ENCODE results near the gene KRTAP1-1. TPM values are rescaled to one million over a fixed set of nuclear protein-coding genes. Genes with fewer than 3 reads are reported as not detected.
"Not testable (repeated sequence)": the region's sequence is repeated elsewhere in the genome, so short reads cannot be mapped to it uniquely, and the experiment has no call there.

Gene KRTAP1-1
- total and polyA plus RNA-seq, 7 experiments from 2014 or later = not detected

GRCh38 chr17:41046735-41047465 lies 5.7 kb upstream of the KRTAP1-1 start, which contains the start of gene KRTAP2-1:
Gene KRTAP2-1, minus strand, starts transcription at chr17:41047316. Its CDS starts 49 bp downstream, at chr17:41047267.
- H3K36me3 Mint-ChIP-seq; H3K4me1 Mint-ChIP-seq; H3K36me3 ChIP-seq (ENCODE audit: control insufficient read depth in 2 of 3, insufficient read depth in 3 of 3, low read length in 3 of 3); H3K27me3 ChIP-seq (ENCODE audit: control insufficient read depth in 2 of 2, insufficient read depth in 2 of 2, low read length in 2 of 2); H3K4me3 ChIP-seq (ENCODE audit: low read length); H3K9me3 ChIP-seq (ENCODE audit: control insufficient read depth in 2 of 3, low read length in 3 of 3); H3K27ac ChIP-seq (ENCODE audit: low read depth, low read length); POLR2A ChIA-PET; CTCF ChIA-PET; H3K4me1 ChIP-seq (ENCODE audit: control insufficient read depth in 2 of 2, insufficient read depth in 2 of 2, low read length in 2 of 2); ATAC-seq; DNase-seq: not testable (repeated sequence)
- intact Hi-C loops (cut with micrococcal nuclease) = loop anchor here in 1 of 2 donors (5.0 kb wide), 1 partner anchor 115 kb away; the partner anchor contains the start of gene KRTAP4-4
- H3K4me3 Mint-ChIP-seq = peak within 1 kb of the TSS in 1 of 10 donors; percentile 26
- H3K9me3 Mint-ChIP-seq = peaks cover 0 to 17% (median 5%) of the 10 kb centered on the region in 11 donors
- peak within 1 kb of the TSS in 1 of 9 donors; percentile 21 for H3K27ac Mint-ChIP-seq
- H3K27me3 Mint-ChIP-seq = peaks cover 17 to 23% (median 20%) of the 10 kb centered on the region in 5 donors

- Histone ChIP-seq H3K36me3 (ENCODE audit: control insufficient read depth in 2 of 3, insufficient read depth in 3 of 3, low read length in 3 of 3) (no peaks in the 10 kb centered on the region), H3K27ac (ENCODE audit: low read depth, low read length) (no peak overlapping the region), H3K9me3 (ENCODE audit: control insufficient read depth in 2 of 3, low read length in 3 of 3) (no peaks in the 10 kb centered on the region), H3K27me3 (ENCODE audit: control insufficient read depth in 2 of 2, insufficient read depth in 2 of 2, low read length in 2 of 2) (no peaks in the 10 kb centered on the region), H3K4me1 (ENCODE audit: control insufficient read depth in 2 of 2, insufficient read depth in 2 of 2, low read length in 2 of 2) (no peaks in the 10 kb centered on the region), H3K4me3 (ENCODE audit: low read length) (no peak overlapping the region)
- intact Hi-C loops (cut with micrococcal nuclease) = no loop called here
- Mint-ChIP-seq H3K9me3 (peaks cover 0 to 17% (median 5%) of the 10 kb centered on the region in 11 donors), H3K27ac (no peak overlapping the region), H3K4me3 (no peak overlapping the region), H3K36me3 (peaks cover 0 to 4% (median 0%) of the 10 kb centered on the region in 5 donors), H3K27me3 (peaks cover 13 to 20% (median 17%) of the 10 kb centered on the region in 5 donors), H3K4me1 (no peaks in the 10 kb centered on the region)
- ATAC-seq = no peak
- CTCF ChIA-PET = no interaction called here
- no peak for DNase-seq
- POLR2A ChIA-PET = no interaction called here
Observed at GRCh38 chr17:41042953-41043352, 1.7 kb upstream of the KRTAP1-1 start.

GRCh38 chr17:41037853-41038350 lies 3.3 kb downstream of the KRTAP1-1 start:
- ATAC-seq = no peak
- H3K4me3 Mint-ChIP-seq = no peak overlapping the region
- DNase-seq = no peak
- H3K27ac Mint-ChIP-seq = no peak overlapping the region
- ChIA-PET CTCF (no interaction called here), POLR2A (no interaction called here)
- no peaks in the 10 kb centered on the region for H3K36me3 Mint-ChIP-seq
- peaks cover 5 to 12% (median 10%) of the 10 kb centered on the region in 5 donors for H3K27me3 Mint-ChIP-seq
- H3K4me1 ChIP-seq (ENCODE audit: control insufficient read depth in 2 of 2, insufficient read depth in 2 of 2, low read length in 2 of 2) = no peaks in the 10 kb centered on the region
- H3K9me3 Mint-ChIP-seq = peaks cover 0 to 8% (median 0%) of the 10 kb centered on the region in 11 donors
- no peaks in the 10 kb centered on the region for H3K36me3 ChIP-seq (ENCODE audit: control insufficient read depth in 2 of 3, insufficient read depth in 3 of 3, low read length in 3 of 3)
- peaks cover 0 to 3% of the 10 kb centered on the region in 2 donors for H3K27me3 ChIP-seq (ENCODE audit: control insufficient read depth in 2 of 2, insufficient read depth in 2 of 2, low read length in 2 of 2)
- H3K9me3 ChIP-seq (ENCODE audit: control insufficient read depth in 2 of 3, low read length in 3 of 3) = no peaks in the 10 kb centered on the region
- intact Hi-C loops (cut with micrococcal nuclease) = no loop called here
- H3K4me1 Mint-ChIP-seq = peaks cover 0 to 2% (median 0%) of the 10 kb centered on the region in 7 donors
- H3K4me3 ChIP-seq (ENCODE audit: low read length) = no peak overlapping the region
- H3K27ac ChIP-seq (ENCODE audit: low read depth, low read length) = no peak overlapping the region

DNA sequence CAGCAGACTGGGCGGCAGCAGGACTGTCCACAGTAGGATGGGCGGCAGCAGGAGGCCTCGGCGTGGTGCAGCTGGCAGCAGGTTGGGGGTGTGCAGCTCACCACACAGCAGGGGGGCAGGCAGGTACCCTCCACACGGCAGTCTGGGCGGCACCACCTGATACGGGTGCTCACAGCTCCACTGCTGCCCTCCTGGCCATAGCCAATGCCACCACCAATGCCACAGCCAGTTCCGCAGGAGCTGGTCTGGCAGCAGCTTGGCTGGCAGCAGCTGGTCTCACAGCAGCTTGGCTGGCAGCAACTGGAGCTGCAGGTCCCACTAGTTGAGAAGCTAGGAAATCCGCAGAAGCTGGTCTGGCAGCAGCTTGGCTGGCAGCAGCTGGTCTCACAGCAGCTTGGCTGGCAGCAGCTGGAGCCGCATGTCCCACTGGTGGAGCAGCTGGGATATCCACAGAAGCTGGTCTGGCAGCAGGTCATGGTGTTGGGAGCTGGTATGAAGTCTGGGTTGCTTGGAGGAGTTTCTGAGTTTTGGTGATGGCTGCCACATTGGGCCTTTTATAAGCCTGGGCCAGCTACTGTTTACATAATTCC lies 6.8 kb downstream of the KRTAP1-1 start, which contains the start of gene KRTAP1-3:
KRTAP1-3 (minus strand) TSS at position 529 of the 590 bp plus-strand sequence; CDS start at position 476, 53 bp downstream.
- DNase-seq; H3K27me3 ChIP-seq (ENCODE audit: control insufficient read depth in 2 of 2, insufficient read depth in 2 of 2, low read length in 2 of 2); H3K36me3 Mint-ChIP-seq; H3K4me3 ChIP-seq (ENCODE audit: low read length); H3K9me3 ChIP-seq (ENCODE audit: control insufficient read depth in 2 of 3, low read length in 3 of 3); H3K4me1 Mint-ChIP-seq; H3K4me1 ChIP-seq (ENCODE audit: control insufficient read depth in 2 of 2, insufficient read depth in 2 of 2, low read length in 2 of 2); CTCF ChIA-PET; H3K27ac ChIP-seq (ENCODE audit: low read depth, low read length); POLR2A ChIA-PET; H3K27ac Mint-ChIP-seq; intact Hi-C loops (cut with micrococcal nuclease); H3K9me3 Mint-ChIP-seq; H3K4me3 Mint-ChIP-seq; H3K36me3 ChIP-seq (ENCODE audit: control insufficient read depth in 2 of 3, insufficient read depth in 3 of 3, low read length in 3 of 3); ATAC-seq: not testable (repeated sequence)
- peaks cover 7 to 18% (median 17%) of the 10 kb centered on the region in 5 donors for H3K27me3 Mint-ChIP-seq

DNA sequence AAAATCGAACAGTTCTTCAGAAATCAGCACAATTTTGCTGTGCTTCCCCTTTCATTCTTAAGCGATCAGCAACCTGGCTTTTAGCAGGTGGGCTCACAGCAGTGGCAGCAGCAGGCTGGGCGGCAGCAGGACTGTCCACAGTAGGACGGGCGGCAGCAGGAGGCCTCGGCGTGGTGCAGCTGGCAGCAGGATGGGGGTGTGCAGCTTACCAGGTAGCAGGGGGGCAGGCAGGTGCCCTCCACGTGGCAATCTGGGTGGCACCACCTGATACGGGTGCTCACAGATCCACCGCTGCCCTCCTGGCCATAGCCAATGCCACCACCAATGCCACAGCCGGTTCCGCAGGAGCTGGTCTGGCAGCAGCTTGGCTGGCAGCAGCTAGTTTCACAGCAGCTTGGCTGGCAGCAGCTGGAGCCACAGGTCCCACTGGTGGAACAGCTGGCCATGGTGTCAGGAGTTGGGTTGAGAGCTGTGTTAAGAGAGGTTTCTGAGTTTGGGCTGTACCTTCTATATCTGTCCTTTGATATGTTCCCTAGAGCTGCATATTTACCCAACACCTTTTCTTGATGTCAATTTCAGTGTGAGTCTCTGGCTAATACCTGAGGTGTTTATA lies 11.5 kb downstream of the KRTAP1-1 start, which contains the start of gene KRTAP1-4:
KRTAP1-4 (minus strand) TSS at position 563 of the 613 bp plus-strand sequence; CDS start at position 446, 117 bp downstream.
- no peak for DNase-seq
- no peaks in the 10 kb centered on the region for H3K4me1 Mint-ChIP-seq
- CTCF ChIA-PET = no interaction called here

GRCh38 chr17:41026715-41027471 lies 14.4 kb downstream of the KRTAP1-1 start, which contains the start of gene KRTAP1-5:
Gene KRTAP1-5, minus strand, starts transcription at chr17:41027208. Its CDS starts 53 bp downstream, at chr17:41027155.
- intact Hi-C loops (cut with micrococcal nuclease) = no loop called here
- Histone ChIP-seq H3K9me3 (ENCODE audit: control insufficient read depth in 2 of 3, low read length in 3 of 3) (no peaks in the 10 kb centered on the region), H3K27me3 (ENCODE audit: control insufficient read depth in 2 of 2, insufficient read depth in 2 of 2, low read length in 2 of 2) (no peaks in the 10 kb centered on the region), H3K4me3 (ENCODE audit: low read length) (no peak within 1 kb of the TSS), H3K36me3 (ENCODE audit: control insufficient read depth in 2 of 3, insufficient read depth in 3 of 3, low read length in 3 of 3) (no peaks in the 10 kb centered on the region), H3K4me1 (ENCODE audit: control insufficient read depth in 2 of 2, insufficient read depth in 2 of 2, low read length in 2 of 2) (no peaks in the 10 kb centered on the region), H3K27ac (ENCODE audit: low read depth, low read length) (no peak within 1 kb of the TSS)
- ATAC-seq = no peak
- Mint-ChIP-seq H3K27me3 (peaks cover 16 to 30% (median 23%) of the 10 kb centered on the region in 5 donors), H3K4me1 (no peaks in the 10 kb centered on the region), H3K4me3 (no peak within 1 kb of the TSS), H3K36me3 (peaks cover 0 to 4% (median 0%) of the 10 kb centered on the region in 5 donors), H3K27ac (no peak within 1 kb of the TSS), H3K9me3 (peaks cover 0 to 5% (median 0%) of the 10 kb centered on the region in 11 donors)
- no peak for DNase-seq
- CTCF ChIA-PET = interaction anchor here (0.9 kb wide), 1 partner anchor 13 kb away, joined by 3 read pairs; no protein-coding TSS in a partner anchor
- POLR2A ChIA-PET = no interaction called here

More for the DNA sequence above, 11.5 kb downstream of the KRTAP1-1 start, which contains the start of gene KRTAP1-4:
- Histone ChIP-seq H3K4me1 (ENCODE audit: control insufficient read depth in 2 of 2, insufficient read depth in 2 of 2, low read length in 2 of 2) (no peaks in the 10 kb centered on the region), H3K36me3 (ENCODE audit: control insufficient read depth in 2 of 3, insufficient read depth in 3 of 3, low read length in 3 of 3) (no peaks in the 10 kb centered on the region), H3K27ac (ENCODE audit: low read depth, low read length) (no peak within 1 kb of the TSS), H3K27me3 (ENCODE audit: control insufficient read depth in 2 of 2, insufficient read depth in 2 of 2, low read length in 2 of 2) (no peaks in the 10 kb centered on the region), H3K4me3 (ENCODE audit: low read length) (no peak within 1 kb of the TSS), H3K9me3 (ENCODE audit: control insufficient read depth in 2 of 3, low read length in 3 of 3) (no peaks in the 10 kb centered on the region)
- intact Hi-C loops (cut with micrococcal nuclease) = no loop called here
- ATAC-seq = no peak
- Mint-ChIP-seq H3K27me3 (peaks cover 16 to 32% (median 22%) of the 10 kb centered on the region in 5 donors), H3K36me3 (no peaks in the 10 kb centered on the region), H3K4me3 (no peak within 1 kb of the TSS), H3K9me3 (peaks cover 0 to 3% (median 0%) of the 10 kb centered on the region in 11 donors), H3K27ac (no peak within 1 kb of the TSS)
- POLR2A ChIA-PET = no interaction called here
